Thyroid gland (tissue), 4 donors: Measurements from ENCODE around the gene AGMAT. TPM values are rescaled to one million over a fixed set of nuclear protein-coding genes. Genes with fewer than 3 reads are reported as not detected.

ENCODE experiments used
- DNase-seq, 2 donors: peaks; one replicate each; pipeline ENCODE4 v3.0.0-alpha.2; 2019
- H3K27ac ChIP-seq, 3 donors: fragments of 200-600 bp; sonication (generic); 1 replicate in 2 of 3; 2 replicates in 1 of 3; pipeline ENCODE4 v1.5.1; 2016 to 2019; ENCODE audit warnings: mild to moderate bottlenecking in 1 of 3, moderate library complexity in 1 of 3
- H3K27me3 ChIP-seq: fragments of 200-600 bp; sonication (generic); one replicate; pipeline ENCODE4 v1.5.1; 2019
- H3K36me3 ChIP-seq, 2 donors: fragments of 200-600 bp; sonication (generic); one replicate each; pipeline ENCODE4 v1.5.1; 2016 to 2019
- H3K4me1 ChIP-seq, 2 donors: fragments of 200-600 bp; sonication (generic); one replicate each; pipeline ENCODE4 v1.5.1; 2017 to 2019
- H3K4me3 ChIP-seq, 3 donors: fragments of 200-600 bp; sonication (generic); replicated peaks in 1 of 3; 1 replicate in 2 of 3; 2 replicates in 1 of 3; pipeline ENCODE4 v1.5.1; 2016; ENCODE audit warnings: mild to moderate bottlenecking in 1 of 3
- H3K9me3 ChIP-seq: fragments of 200-600 bp; sonication (generic); one replicate; pipeline ENCODE4 v1.5.1; 2017
- POLR2A ChIP-seq, 2 donors: fragments of 450-650 bp; IDR thresholded peaks; one replicate each; pipeline ENCODE4 v1.6.1; 2017; ENCODE audit warnings: antibody characterized with exemption in 2 of 2, mild to moderate bottlenecking in 2 of 2, moderate library complexity in 1 of 2
- WGBS, 2 donors: methylation state at CpG; one replicate each; pipeline ENCODE4 v1.1.5; 2017; 5-methylcytosine and 5-hydroxymethylcytosine counted together
- intact Hi-C: fragments of 100-400 bp; cut with DNase I; formaldehyde crosslinking; loops from one replicate; pipeline ENCODE4 v1.15.1; 2023
- total RNA-seq, 4 donors: library from RNA; depleted of rRNA; stranded (reverse); fragments of >200 nt; gene quantifications; one replicate each; pipeline ENCODE4 v1.2.3, GENCODE V29; 2016
- TF ChIP-seq, protein P1 (sequence below), 6 experiments: fragments of 200-600 bp in 3 of 6; fragments of 450-650 bp in 3 of 6; sonication (generic) in 3 of 6; IDR thresholded peaks; one replicate each; pipeline ENCODE4 v1.5.1; 2016 to 2019; ENCODE audit warnings: antibody characterized with exemption in 6 of 6, mild to moderate bottlenecking in 2 of 6, inconsistent platforms in 1 of 6, moderate library complexity in 1 of 6

Gene AGMAT
- total RNA-seq, 4 donors from 2014 or later = 0.13 to 1.6 (median 0.49) TPM; not detected in 1

DNA sequence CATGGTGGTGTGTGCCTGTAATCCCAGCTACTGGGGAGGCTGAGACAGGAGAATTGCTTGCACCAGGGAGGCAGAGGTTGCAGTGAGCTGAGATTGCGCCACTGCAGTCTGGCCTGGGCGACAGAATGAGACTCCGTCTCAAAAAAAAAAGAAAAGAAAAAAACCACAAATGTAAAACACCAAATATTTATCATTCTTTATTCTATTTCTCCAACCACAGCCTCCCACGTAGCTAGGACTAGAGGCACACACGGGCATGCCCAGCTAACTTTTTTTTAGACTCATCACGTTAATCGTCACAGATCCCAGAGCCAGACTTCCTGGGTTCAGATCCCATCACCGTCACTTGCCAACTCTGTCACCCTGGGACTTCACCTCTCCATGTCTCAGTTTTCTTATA, 44.7 kb downstream of the AGMAT start:
- DNase-seq = no peak
- Histone ChIP-seq H3K27ac (no peak overlapping the region), H3K4me1 (no peaks in the 10 kb centered on the region), H3K27me3 (no peaks in the 10 kb centered on the region), H3K36me3 (peaks cover 49 to 54% of the 10 kb centered on the region in 2 donors), H3K9me3 (no peaks in the 10 kb centered on the region), H3K4me3 (no peak overlapping the region)
- no peak for TF ChIP-seq POLR2A (IDR thresholded peaks at IDR 0.05)
- TF ChIP-seq, protein P1, sequence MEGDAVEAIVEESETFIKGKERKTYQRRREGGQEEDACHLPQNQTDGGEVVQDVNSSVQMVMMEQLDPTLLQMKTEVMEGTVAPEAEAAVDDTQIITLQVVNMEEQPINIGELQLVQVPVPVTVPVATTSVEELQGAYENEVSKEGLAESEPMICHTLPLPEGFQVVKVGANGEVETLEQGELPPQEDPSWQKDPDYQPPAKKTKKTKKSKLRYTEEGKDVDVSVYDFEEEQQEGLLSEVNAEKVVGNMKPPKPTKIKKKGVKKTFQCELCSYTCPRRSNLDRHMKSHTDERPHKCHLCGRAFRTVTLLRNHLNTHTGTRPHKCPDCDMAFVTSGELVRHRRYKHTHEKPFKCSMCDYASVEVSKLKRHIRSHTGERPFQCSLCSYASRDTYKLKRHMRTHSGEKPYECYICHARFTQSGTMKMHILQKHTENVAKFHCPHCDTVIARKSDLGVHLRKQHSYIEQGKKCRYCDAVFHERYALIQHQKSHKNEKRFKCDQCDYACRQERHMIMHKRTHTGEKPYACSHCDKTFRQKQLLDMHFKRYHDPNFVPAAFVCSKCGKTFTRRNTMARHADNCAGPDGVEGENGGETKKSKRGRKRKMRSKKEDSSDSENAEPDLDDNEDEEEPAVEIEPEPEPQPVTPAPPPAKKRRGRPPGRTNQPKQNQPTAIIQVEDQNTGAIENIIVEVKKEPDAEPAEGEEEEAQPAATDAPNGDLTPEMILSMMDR (IDR thresholded peaks at IDR 0.05) = no peak
- WGBS, 2 donors = 96% methylated on average over 8 of the region's 8 CpGs
- intact Hi-C loops = no loop called here

DNA sequence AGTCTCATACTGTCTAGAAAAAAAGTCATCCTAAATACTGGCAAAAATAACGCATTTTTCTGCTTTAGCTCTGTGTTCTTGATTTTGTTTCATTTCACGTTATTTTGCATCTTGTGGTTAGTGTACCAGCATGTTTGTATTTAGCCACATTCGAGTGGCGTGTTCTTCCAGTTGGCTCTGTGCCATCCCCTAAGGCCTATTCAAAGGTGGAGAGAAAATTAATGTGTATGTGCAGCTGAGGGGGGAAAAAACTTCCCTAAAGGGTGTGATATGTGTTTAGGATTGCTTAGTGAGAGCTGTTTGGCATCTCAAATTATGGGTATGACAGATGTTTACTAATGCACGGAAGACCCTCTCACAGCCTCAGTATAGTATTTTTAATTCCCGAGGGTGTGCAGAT, 46.1 kb downstream of the AGMAT start:
- intact Hi-C loops = no loop called here
- H3K9me3 ChIP-seq = no peaks in the 10 kb centered on the region
- no peak for DNase-seq
- TF ChIP-seq, protein P1 (IDR thresholded peaks at IDR 0.05) = no peak
- TF ChIP-seq POLR2A (IDR thresholded peaks at IDR 0.05) = no peak
- H3K36me3 ChIP-seq = peaks cover 42 to 49% of the 10 kb centered on the region in 2 donors
- no peak overlapping the region for H3K4me3 ChIP-seq
- no peak overlapping the region for H3K27ac ChIP-seq
- no peaks in the 10 kb centered on the region for H3K27me3 ChIP-seq
- H3K4me1 ChIP-seq = no peaks in the 10 kb centered on the region
- 69 to 79% methylated on average over 6 of the region's 6 CpGs for WGBS, 2 donors

DNA sequence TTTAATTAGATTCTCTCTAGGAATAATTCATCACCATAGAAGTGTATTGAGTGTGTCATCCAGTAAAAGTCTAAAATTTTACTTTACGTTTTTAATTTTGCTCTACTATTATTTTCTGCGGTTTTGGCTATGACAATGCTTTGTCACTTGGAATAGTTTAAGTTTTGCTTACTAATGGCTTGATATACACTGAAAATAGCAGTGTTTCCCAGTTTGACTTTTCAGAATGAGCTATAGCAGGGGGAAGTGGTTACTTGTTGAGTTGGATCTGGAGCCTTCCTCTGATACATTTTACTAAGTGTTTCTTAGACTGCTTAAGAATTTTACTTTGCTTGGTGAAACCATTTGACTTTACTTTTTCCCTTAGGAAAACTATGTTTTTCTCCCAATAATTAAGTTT, 53.2 kb downstream of the AGMAT start:
- Histone ChIP-seq H3K27me3 (no peaks in the 10 kb centered on the region), H3K9me3 (no peaks in the 10 kb centered on the region), H3K4me1 (peaks cover 10 to 12% of the 10 kb centered on the region in 2 donors), H3K27ac (no peak overlapping the region), H3K36me3 (peaks cover 4 to 14% of the 10 kb centered on the region in 2 donors), H3K4me3 (no peak overlapping the region)
- no peak for DNase-seq
- WGBS, 2 donors = 85 to 94% methylated on average over 2 of the region's 2 CpGs
- intact Hi-C loops = no loop called here
- TF ChIP-seq POLR2A (IDR thresholded peaks at IDR 0.05) = no peak
- TF ChIP-seq, protein P1 (IDR thresholded peaks at IDR 0.05) = no peak

DNA sequence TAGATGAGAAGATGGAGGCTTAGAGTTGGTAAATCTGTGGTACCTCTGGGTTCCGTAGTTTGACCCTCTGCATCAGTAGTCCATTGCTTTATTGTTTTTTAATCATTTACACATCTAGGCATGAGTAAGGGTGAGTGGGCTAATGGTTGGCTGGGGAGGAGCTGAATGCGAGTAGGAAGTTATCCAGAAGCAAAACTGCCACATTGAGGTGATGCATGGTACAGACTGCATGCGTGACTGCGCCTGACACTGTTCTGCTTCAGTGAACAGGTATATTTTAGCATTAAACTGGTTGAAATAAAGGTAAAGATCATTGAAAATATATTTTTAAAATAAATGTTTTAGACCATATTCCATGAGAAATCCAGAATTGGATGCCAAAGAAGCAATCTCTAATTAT, 53.8 kb downstream of the AGMAT start:
- H3K36me3 ChIP-seq = peaks cover 0 to 9% of the 10 kb centered on the region in 2 donors
- no peak overlapping the region for H3K4me3 ChIP-seq
- H3K4me1 ChIP-seq = peaks cover 11 to 14% of the 10 kb centered on the region in 2 donors
- no peak overlapping the region for H3K27ac ChIP-seq
- intact Hi-C loops = no loop called here
- DNase-seq = no peak
- TF ChIP-seq POLR2A (IDR thresholded peaks at IDR 0.05) = no peak
- TF ChIP-seq, protein P1 (IDR thresholded peaks at IDR 0.05) = no peak
- H3K9me3 ChIP-seq = no peaks in the 10 kb centered on the region
- WGBS, 2 donors = 95 to 96% methylated on average over 4 of the region's 4 CpGs
- H3K27me3 ChIP-seq = no peaks in the 10 kb centered on the region

DNA sequence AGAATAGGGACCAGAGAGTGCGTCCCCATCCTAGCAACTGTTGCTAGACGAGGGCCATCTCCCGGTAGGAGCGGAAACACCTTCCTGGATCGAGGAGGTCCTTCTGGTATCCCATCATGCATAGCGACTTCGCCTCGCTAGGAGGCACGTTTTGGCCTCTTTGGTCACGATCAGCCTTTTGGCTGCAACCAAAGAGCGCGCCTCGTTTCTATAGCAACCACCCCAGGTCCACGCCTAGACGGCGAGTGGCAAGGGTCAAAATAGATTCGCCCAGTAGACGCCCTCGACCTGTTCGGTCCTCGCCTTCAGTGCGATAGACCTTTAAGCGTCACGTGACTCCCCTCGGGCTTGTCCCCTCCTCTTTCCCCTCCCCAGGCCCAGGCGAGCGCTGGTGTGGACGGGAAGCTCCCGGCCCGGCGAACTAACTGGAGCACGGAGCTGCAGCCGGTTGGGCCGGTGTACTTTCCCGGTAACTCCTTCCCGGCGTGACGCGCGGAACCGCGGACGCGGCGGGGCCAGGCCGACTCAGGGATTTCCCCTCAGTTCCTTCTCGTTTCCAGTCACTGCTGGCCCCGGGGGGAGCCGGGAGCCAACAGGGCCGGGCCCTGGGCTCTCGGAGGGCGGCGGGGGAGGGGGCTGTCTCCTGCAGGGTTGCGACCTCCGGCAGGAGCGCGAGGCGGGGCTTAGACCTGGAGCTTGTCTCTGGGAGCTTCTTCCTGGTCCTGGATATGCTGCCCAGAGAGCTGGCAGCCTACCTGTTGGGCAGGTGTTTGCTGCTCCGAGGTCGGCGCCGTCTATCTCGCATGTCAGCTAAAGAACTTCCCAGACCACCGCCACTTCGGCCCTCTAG, 58.1 kb downstream of the AGMAT start, which contains the start of gene DNAJC16:
TSS of gene DNAJC16 (plus strand) at position 359 of the 850 bp plus-strand sequence. CDS start 2,258 bp downstream, outside the sequence.
- intact Hi-C loops = no loop called here
- H3K27me3 ChIP-seq = no peaks in the 10 kb centered on the region
- peak; percentile 99 for DNase-seq
- 0% methylated on average over 12 to 36 of the region's 65 CpGs for WGBS, 2 donors
- H3K9me3 ChIP-seq = no peaks in the 10 kb centered on the region
- H3K27ac ChIP-seq = peak within 1 kb of the TSS; percentile 92 to 98 (median 94)
- H3K4me1 ChIP-seq = peaks cover 28% of the 10 kb centered on the region in 2 donors
- H3K4me3 ChIP-seq = peak within 1 kb of the TSS; percentile 72 to 100 (median 82)
- TF ChIP-seq POLR2A (IDR thresholded peaks at IDR 0.05) = peak in 1 of 2 donors; percentile 84
- TF ChIP-seq, protein P1 (IDR thresholded peaks at IDR 0.05) = peak in 3 of 6 experiments; percentile 9 to 20 (median 18)
- H3K36me3 ChIP-seq = peaks cover 0 to 4% of the 10 kb centered on the region in 2 donors
